ENCODE measurements around the gene GLIPR2.

- TF ChIP-seq CTCF (IDR thresholded peaks at IDR 0.05) (no peak), POLR2A (IDR thresholded peaks at IDR 0.05) (no peak), POLR2AphosphoS5 (IDR thresholded peaks at IDR 0.05) (no peak), EP300 (IDR thresholded peaks at IDR 0.05) (no peak)
These were observed 45.2 kb upstream of the GLIPR2 start for GRCh38 chr9:36091026-36091953.
